A204.1 (cell line): ENCODE results near the gene NOS1.
"Not testable (repeated sequence)": the region's sequence is repeated elsewhere in the genome, so short reads cannot be mapped to it uniquely, and the experiment has no call there.

Experiments
- FAIRE-seq: peaks from 2 replicates; lab custom pipeline; 2012; peaks lifted over from hg19 to GRCh38; lab: Jason Lieb, UNC

The NOS1 gene

DNA sequence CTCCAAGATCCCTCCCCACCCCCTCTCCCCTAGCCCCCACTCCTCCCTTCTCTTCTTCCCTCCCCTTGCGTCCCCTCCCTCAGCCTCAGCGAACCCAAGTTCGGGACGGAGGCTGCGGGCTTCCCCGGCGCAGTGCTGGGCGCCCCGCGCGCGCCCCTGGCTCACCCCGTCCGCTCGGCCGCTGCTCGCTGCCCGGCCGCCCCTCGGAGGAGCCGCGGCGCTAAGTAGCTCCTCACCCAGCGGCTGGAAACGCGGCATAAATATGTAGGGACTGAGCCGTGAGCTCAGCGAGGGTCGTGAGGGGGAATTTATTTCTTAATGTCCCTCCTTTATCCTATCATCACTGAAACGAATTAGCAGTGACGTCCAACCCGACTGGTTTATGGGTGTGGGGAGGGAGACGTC lies at the start of gene NOS1:
NOS1 (minus strand) TSS at position 280 of the 405 bp plus-strand sequence. CDS start 30,557 bp downstream, outside the sequence.
- FAIRE-seq, result no peak

- no peak for FAIRE-seq
These were observed 47.9 kb upstream of the NOS1 start for GRCh38 chr12:117409286-117409685.

DNA sequence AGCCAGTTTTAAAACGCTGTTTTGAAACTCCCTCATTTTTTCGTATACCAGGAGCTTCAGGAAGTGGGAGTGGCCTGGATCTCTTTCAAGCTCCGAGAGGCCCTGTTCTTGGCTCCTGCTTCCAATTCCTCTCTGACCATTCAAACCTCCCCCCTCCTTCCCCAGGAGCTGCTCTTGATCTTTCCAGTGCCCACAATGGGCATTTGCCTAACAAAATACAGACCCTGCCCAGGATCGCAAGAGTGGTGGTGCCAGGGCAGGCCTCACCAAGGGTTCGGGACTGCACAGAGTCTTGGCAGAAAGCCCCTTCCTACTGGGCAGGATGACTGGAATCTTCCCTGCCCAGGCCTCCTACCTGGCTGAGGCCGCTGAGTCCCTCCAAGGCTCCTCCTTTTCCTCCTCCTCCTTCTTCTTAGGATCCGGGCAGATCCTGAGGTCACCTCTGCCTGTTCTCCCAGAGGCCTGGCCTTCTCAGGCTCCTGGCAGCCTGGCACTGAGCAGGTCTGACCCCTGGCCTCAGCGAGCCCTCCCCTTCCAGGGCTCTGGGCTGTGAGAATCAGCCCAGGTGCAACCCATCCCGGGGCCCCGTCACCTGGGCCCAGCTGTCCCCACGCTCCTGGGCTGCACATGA lies 46.9 kb upstream of the NOS1 start:
- no peak for FAIRE-seq

GRCh38 chr12:117404940-117405339 lies 43.5 kb upstream of the NOS1 start:
- no peak for FAIRE-seq

DNA sequence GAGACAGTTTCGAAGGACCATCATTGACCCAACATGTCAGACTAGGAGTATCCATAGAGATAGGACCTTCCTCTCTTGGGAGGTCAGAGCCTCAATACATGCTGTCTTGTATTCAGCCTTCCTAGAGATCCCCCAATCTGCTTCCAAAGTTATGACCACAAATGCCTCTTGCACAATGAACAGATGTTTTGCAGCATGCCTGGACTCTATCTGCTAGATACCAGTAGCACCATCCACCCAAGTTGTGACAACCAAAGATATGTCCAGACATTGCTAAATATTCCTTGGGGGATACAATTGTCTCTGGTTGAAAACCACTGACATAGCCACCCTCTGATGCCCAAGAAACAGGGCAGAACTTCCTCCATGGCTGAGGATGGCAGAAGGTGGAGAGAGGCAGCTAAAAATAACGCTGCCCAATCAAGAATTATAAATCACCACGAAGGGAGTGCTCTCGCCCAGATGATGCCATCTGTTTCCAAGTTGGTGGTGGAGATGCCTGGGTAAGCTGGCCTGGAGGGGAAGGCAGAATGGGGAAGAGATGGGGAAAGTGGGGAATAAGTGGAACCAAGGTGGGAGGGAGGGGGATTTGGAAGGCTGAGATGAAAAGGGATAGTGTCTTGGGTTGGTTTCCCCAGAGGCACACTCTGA lies 42.9 kb upstream of the NOS1 start:
- FAIRE-seq, result no peak

GRCh38 chr12:117403586-117404139 lies 42.2 kb upstream of the NOS1 start:
- FAIRE-seq, result no peak

GRCh38 chr12:117402363-117402762 lies 40.9 kb upstream of the NOS1 start:
- no peak for FAIRE-seq

- FAIRE-seq, result no peak
These were observed 39.5 kb upstream of the NOS1 start for GRCh38 chr12:117400912-117401311.

DNA sequence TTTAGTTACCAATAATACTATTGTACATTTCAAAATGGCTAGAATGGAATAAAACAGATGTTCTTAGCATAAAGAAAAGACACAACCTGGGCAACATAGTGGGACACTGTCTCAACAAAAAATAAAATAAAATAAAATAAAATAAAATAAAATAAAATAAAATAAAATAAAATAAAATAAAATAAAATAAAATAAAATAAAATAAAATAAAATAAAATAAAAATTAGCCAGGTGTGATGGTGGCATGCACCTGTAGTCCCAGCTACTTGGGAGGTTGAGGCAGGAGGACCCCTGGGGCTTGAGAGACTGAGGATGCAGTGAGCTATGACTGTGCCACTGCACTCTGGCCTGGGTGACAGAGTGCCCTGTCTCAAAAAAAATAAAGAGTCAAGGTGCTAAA lies 37.1 kb upstream of the NOS1 start:
- FAIRE-seq, result not testable (repeated sequence)

- FAIRE-seq, result no peak
These were observed 34.3 kb upstream of the NOS1 start for GRCh38 chr12:117395766-117396165.

- FAIRE-seq, result no peak
These were observed 33.1 kb upstream of the NOS1 start for GRCh38 chr12:117394491-117394890.

- no peak for FAIRE-seq
These were observed 32.2 kb upstream of the NOS1 start for GRCh38 chr12:117393656-117394055.

- no peak for FAIRE-seq
These were observed 29.4 kb upstream of the NOS1 start for GRCh38 chr12:117390866-117391265.

DNA sequence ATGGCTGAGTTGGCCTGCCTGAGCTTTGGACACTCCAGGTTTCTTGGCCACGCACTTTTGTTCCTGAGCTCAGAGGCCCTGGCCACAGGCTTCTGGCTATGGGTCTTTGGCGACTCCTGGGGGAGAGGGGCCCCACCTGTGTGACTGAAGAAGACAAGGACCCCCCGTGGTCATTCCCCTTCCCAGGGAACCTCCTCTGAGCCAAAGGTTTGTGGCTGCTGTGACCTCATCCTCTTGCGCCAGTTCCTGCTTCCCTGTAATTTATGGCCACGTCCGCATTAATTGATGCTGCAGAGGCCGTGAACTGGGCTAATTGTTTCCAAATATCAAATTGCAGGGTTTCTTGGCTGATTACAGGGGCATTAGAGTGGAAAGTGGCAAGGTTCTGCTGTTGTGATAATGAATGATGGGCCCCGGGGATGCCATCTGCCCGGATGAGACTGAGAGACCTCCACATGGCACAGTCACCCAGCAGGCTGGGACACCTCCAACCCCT lies 27.6 kb upstream of the NOS1 start:
- FAIRE-seq, result no peak

GRCh38 chr12:117387832-117388231 lies 26.4 kb upstream of the NOS1 start:
- FAIRE-seq, result no peak

- FAIRE-seq, result no peak
These were observed 23.3 kb upstream of the NOS1 start for GRCh38 chr12:117384735-117385134.

DNA sequence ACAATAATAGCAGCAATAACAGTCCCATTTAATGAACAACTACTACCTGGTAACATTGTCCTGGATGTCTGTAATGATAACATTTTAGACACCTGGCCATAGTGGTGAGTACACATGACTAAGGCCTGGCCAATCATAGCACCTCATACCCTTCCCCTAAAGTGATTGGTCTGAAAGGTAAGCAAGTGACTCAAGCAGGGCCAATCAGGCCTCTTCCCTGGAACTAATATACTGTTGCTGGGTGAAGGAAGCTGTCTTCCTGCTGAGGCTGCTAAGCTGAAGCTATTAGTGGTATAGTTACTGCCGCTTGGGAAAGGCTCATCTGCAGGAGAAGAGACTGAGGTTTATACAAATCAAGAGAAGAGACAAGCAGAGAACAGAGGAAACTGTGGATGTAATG lies 18.7 kb upstream of the NOS1 start:
- FAIRE-seq, result no peak

DNA sequence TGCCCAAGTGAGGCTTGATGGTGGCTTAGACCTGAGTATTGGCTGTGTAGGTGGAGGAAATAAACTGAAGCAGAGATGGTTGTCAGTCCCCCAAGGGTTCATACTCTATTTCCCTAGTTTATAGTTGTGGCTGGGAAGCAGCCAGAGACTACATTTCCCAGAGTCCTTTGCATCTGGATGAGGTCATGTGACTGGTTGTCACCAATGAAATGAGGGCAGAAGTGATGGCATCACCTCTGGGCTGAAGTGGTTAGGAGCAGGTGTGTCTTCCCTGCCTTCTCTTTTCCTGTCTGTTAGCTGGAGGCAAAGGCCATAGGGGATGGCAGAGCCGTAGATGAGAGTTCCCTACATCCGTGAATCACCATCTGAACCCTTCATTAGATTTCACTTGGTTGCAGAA lies 16.3 kb upstream of the NOS1 start:
- FAIRE-seq, result no peak

DNA sequence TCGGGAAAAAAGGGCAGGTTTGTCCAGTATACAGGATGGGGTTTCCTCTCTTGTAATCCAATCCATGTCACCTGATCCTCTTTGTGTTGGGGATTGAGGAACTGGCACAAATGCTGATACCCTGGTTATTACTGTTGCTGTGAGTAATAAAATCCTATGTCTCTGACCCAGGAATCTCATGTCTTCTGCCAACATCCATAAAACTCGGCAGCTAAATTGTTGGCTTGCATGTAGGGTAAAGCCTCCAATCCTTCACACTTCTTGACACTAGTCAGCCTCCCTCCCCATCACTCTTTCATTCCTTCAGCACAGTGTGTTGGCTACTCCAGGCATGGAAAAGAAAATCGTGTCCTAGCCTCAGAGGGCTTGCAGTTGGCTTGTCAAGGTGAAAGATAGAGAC lies 9.2 kb upstream of the NOS1 start:
- FAIRE-seq, result no peak

- not testable (repeated sequence) for FAIRE-seq
These were observed 8.6 kb upstream of the NOS1 start for GRCh38 chr12:117370000-117370399.

GRCh38 chr12:117367006-117367638 lies 5.7 kb upstream of the NOS1 start:
- no peak for FAIRE-seq

DNA sequence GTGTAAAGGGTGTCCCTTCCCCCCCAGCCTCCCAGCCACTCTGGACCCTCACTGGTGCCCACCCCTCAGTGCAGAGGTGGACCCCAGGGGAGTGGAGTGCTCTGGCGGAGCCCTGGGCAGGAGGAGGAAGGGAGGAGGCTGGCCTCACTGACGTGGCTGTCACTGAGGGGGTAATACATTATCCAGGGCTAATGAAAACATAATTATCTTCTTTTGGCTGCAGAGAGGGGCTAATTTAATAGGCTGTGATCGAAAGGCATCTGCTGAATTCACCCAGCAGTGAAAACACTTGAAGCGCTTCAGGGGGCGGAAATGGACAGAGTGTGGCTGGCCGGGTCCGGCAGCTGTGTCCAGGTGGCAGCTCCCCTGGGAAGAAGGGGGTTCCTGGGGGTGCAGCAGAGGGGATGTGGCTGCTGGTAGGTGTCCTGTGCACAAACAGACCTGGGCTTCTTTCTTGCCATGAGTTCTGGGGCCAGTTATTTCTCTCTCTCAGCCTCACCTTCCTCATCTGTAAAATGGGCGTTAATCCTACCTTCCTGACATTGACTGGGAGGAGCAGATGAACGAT lies 3.7 kb upstream of the NOS1 start:
- no peak for FAIRE-seq

- FAIRE-seq, result no peak
These were observed 2.6 kb upstream of the NOS1 start for GRCh38 chr12:117363953-117364486.
